K562 (cell line): ENCODE measurements around the gene CYB5R4. TPM values are rescaled to one million over a fixed set of nuclear protein-coding genes. Genes with fewer than 3 reads are reported as not detected.

Experiments
- ARHGAP35 ChIP-seq: fragments of 450-650 bp; IDR thresholded peaks from 2 replicates; pipeline ENCODE4 v1.6.1; 2018; ENCODE audit not compliant: partially characterized antibody
- CREBBP ChIP-seq: IDR thresholded peaks from one replicate; pipeline ENCODE4 v1.6.1; 2012; ENCODE audit warnings: low read depth, mild to moderate bottlenecking, control low read depth, inconsistent platforms, low read length
- DPF2 ChIP-seq: fragments of 450-650 bp; IDR thresholded peaks from 2 replicates; pipeline ENCODE4 v1.6.1; 2016
- LARP7 ChIP-seq: fragments of 450-650 bp; IDR thresholded peaks from 2 replicates; pipeline ENCODE4 v1.6.1; 2016
- MAFF ChIP-seq: IDR thresholded peaks from 2 replicates; pipeline ENCODE4 v1.6.1; 2012; ENCODE audit warnings: low read length, improper control_type of control experiment
- MAZ ChIP-seq, 2 experiments: fragments of 450-650 bp in 1 of 2; sonication (generic) in 1 of 2; formaldehyde crosslinking; IDR thresholded peaks in 1 of 2; conservative IDR thresholded peaks in 1 of 2; 2 replicates each; pipeline versions ENCODE4 v1.4.0 to v1.5.0; 2020; ENCODE audit warnings: mild to moderate bottlenecking in 1 of 2, missing genetic modification reagents in 1 of 2
- NONO ChIP-seq, 2 experiments: fragments of 200-400 bp in 1 of 2; fragments of 450-650 bp in 1 of 2; formaldehyde crosslinking in 1 of 2; IDR thresholded peaks; 2 replicates each; pipeline ENCODE4 v1.6.1; 2017; ENCODE audit warnings: low read depth in 2 of 2, mild to moderate bottlenecking in 2 of 2, moderate library complexity in 2 of 2, low read length in 1 of 2
- PCBP2 ChIP-seq: fragments of 200-400 bp; formaldehyde crosslinking; IDR thresholded peaks from 2 replicates; pipeline ENCODE4 v1.6.1; 2018; ENCODE audit warnings: low read length, low read depth, mild to moderate bottlenecking, moderate library complexity; ENCODE audit not compliant: poor library complexity, severe bottlenecking
- PHTF2 ChIP-seq: fragments of 250-450 bp; sonication (Bioruptor Pico); IDR thresholded peaks from 2 replicates; pipeline ENCODE4 v1.5.0; 2021; ENCODE audit warnings: mild to moderate bottlenecking
- TAL1 ChIP-seq: fragments of 450-650 bp; IDR thresholded peaks from 2 replicates; pipeline ENCODE4 v1.6.1; 2016; ENCODE audit warnings: mild to moderate bottlenecking
- TCFL5 ChIP-seq: fragments of 250-450 bp; sonication (Bioruptor Pico); conservative IDR thresholded peaks from 2 replicates; pipeline ENCODE4 v1.6.1; 2021; ENCODE audit warnings: mild to moderate bottlenecking, moderate library complexity, matching md5 sums
- XRCC3 ChIP-seq: fragments of 450-650 bp; IDR thresholded peaks from 2 replicates; pipeline ENCODE4 v1.6.1; 2017; ENCODE audit warnings: mild to moderate bottlenecking, moderate library complexity
- ZC3H8 ChIP-seq: fragments of 450-650 bp; IDR thresholded peaks from 2 replicates; pipeline ENCODE4 v1.6.1; 2017
- ZNF263 ChIP-seq: sonication (generic); formaldehyde crosslinking; IDR thresholded peaks from 2 replicates; pipeline ENCODE4 v1.8.0; 2022; ENCODE audit warnings: mild to moderate bottlenecking, missing genetic modification reagents, borderline replicate concordance
- ZNF76 ChIP-seq: fragments of 250-450 bp; sonication (Bioruptor Pico); IDR thresholded peaks from 2 replicates; pipeline ENCODE4 v1.4.0; 2020; ENCODE audit warnings: mild to moderate bottlenecking, moderate library complexity, borderline replicate concordance
- polyA plus RNA-seq, 8 experiments: library from polyadenylated mRNA; depleted of rRNA in 4 of 8; stranded (reverse) in 5 of 8; unstranded in 3 of 8; fragments of >200 nt; fragmentation: Nextera tagmentation in 2 of 8; fragmentation: Illumina TruSeq in 1 of 8; extraction: Ambion mirVana in 2 of 8; extraction: Trizol in 1 of 8; gene quantifications; 2 replicates each; pipeline versions ENCODE4 v1.2.1 to v1.2.3, GENCODE V29; 2011 to 2014; ENCODE audit warnings: inconsistent platforms in 1 of 8, missing spikeins in 1 of 8
- total RNA-seq, 7 experiments: library from RNA; depleted of rRNA in 6 of 7; stranded (reverse); fragments of >200 nt in 6 of 7; fragmentation: Illumina TruSeq in 2 of 7; extraction: Trizol in 2 of 7; gene quantifications; 2 replicates each; pipeline versions ENCODE4 v1.2.1 to v1.2.3, GENCODE V29; 2011 to 2021; ENCODE audit warnings: low replicate concordance in 1 of 7
- TF ChIP-seq, protein P1 (sequence below): sonication (generic); formaldehyde crosslinking; IDR thresholded peaks from 2 replicates; pipeline ENCODE4 v1.8.1; 2023; ENCODE audit warnings: missing genetic modification reagents, mild to moderate bottlenecking, borderline replicate concordance
- TF ChIP-seq, protein P2 (sequence below): fragments of 250-450 bp; sonication (Bioruptor Pico); IDR thresholded peaks from 2 replicates; pipeline ENCODE4 v1.6.1; 2021; ENCODE audit warnings: mild to moderate bottlenecking
- TF ChIP-seq, protein P3 (sequence below): sonication (generic); formaldehyde crosslinking; IDR thresholded peaks from 2 replicates; pipeline ENCODE4 v1.8.1; 2023; ENCODE audit warnings: mild to moderate bottlenecking, missing genetic modification reagents
- TF ChIP-seq, protein P4 (sequence below): sonication (generic); formaldehyde crosslinking; IDR thresholded peaks from 2 replicates; pipeline ENCODE4 v1.8.0; 2022; ENCODE audit warnings: mild to moderate bottlenecking, low read depth, missing genetic modification reagents

CYB5R4 gene
- total and polyA plus RNA-seq, 9 of the 15 experiments (the other 6 are each of a cell fraction or from before 2014, with no cell fraction given), result 5.9 to 23.1 (median 19.0) TPM

DNA sequence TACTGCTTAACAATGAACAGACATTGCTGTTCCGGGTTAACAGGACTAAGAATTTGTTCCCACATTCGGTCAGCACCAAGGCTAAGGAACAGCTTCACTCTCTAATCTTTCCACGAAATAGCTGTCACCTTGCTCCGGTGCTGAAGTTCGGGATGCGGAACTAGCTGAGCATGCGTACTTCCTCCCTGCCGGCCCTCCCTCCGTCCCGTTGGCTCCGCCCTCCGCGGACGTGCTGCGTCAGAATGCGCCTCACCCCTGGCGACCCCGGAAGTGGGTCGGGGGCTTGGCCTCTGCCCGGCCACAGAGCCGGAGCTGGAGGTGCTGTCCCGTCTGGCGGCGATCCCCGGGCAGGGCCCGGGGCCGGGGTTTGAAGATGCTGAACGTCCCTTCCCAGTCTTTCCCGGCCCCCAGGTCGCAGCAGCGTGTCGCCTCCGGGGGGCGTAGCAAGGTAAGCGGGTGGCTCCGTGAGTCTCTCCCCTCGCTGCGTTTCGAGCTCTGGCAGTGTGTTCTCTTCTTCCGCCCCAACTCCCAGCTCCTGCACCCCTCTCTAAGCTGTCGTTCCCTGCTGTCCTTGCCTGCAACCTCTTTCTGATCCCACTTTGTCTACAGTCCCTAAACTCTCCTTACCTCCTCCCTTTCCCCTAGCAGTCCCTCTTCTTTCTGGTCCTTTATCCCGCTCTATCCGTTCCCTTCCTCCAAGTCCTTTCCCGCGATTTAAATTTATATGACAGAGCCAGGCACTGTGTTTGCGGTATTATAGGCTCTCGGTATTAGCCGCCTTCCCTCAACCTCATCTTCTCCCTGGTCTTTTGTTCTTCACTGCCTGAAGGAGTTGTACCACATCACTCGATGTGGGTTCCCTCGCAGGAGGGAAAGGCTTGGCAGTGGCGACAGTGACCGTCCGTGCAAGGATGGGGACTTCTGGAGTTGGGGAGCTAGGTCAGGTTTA lies at the start of gene CYB5R4 (continued):
- TF ChIP-seq, protein P1, sequence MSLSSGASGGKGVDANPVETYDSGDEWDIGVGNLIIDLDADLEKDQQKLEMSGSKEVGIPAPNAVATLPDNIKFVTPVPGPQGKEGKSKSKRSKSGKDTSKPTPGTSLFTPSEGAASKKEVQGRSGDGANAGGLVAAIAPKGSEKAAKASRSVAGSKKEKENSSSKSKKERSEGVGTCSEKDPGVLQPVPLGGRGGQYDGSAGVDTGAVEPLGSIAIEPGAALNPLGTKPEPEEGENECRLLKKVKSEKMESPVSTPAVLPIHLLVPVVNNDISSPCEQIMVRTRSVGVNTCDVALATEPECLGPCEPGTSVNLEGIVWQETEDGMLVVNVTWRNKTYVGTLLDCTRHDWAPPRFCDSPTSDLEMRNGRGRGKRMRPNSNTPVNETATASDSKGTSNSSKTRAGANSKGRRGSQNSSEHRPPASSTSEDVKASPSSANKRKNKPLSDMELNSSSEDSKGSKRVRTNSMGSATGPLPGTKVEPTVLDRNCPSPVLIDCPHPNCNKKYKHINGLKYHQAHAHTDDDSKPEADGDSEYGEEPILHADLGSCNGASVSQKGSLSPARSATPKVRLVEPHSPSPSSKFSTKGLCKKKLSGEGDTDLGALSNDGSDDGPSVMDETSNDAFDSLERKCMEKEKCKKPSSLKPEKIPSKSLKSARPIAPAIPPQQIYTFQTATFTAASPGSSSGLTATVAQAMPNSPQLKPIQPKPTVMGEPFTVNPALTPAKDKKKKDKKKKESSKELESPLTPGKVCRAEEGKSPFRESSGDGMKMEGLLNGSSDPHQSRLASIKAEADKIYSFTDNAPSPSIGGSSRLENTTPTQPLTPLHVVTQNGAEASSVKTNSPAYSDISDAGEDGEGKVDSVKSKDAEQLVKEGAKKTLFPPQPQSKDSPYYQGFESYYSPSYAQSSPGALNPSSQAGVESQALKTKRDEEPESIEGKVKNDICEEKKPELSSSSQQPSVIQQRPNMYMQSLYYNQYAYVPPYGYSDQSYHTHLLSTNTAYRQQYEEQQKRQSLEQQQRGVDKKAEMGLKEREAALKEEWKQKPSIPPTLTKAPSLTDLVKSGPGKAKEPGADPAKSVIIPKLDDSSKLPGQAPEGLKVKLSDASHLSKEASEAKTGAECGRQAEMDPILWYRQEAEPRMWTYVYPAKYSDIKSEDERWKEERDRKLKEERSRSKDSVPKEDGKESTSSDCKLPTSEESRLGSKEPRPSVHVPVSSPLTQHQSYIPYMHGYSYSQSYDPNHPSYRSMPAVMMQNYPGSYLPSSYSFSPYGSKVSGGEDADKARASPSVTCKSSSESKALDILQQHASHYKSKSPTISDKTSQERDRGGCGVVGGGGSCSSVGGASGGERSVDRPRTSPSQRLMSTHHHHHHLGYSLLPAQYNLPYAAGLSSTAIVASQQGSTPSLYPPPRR (CRISPR knock-in tag), result no peak; the same call in 1 of the 2 replicates
- TF ChIP-seq MAZ (CRISPR knock-in tag; conservative IDR thresholded peaks at IDR 0.05 in 1 of 2, IDR thresholded peaks at IDR 0.05 in 1 of 2), result peak; percentile 86 to 99
- no peak for TF ChIP-seq MAFF
- TF ChIP-seq CREBBP, result no peak
- peak; percentile 79; the same call in 1 of the 2 replicates for TF ChIP-seq LARP7
- TF ChIP-seq TCFL5, result no peak
- TF ChIP-seq ZNF76 (CRISPR knock-in tag), result no peak
- TF ChIP-seq ZC3H8, result 0 out of 2 replicates have a peak, but pooled peaks have one; percentile 62
- TF ChIP-seq ARHGAP35, result peak; percentile 81
- TF ChIP-seq PHTF2 (CRISPR knock-in tag), result no peak
- peak; percentile 22 for TF ChIP-seq TAL1
- TF ChIP-seq, protein P2, sequence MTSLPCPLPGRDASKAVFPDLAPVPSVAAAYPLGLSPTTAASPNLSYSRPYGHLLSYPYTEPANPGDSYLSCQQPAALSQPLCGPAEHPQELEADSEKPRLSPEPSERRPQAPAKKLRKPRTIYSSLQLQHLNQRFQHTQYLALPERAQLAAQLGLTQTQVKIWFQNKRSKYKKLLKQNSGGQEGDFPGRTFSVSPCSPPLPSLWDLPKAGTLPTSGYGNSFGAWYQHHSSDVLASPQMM (CRISPR knock-in tag), result no peak
- TF ChIP-seq NONO (IDR thresholded peaks at IDR 0.05; ENCODE audit: low read depth in 2 of 2, low read length in 1 of 2), result peak; percentile 22 to 35; a peak in 1 of 4 replicates
- TF ChIP-seq DPF2, result 0 out of 2 replicates have a peak, but pooled peaks have one; percentile 5
- TF ChIP-seq, protein P3, sequence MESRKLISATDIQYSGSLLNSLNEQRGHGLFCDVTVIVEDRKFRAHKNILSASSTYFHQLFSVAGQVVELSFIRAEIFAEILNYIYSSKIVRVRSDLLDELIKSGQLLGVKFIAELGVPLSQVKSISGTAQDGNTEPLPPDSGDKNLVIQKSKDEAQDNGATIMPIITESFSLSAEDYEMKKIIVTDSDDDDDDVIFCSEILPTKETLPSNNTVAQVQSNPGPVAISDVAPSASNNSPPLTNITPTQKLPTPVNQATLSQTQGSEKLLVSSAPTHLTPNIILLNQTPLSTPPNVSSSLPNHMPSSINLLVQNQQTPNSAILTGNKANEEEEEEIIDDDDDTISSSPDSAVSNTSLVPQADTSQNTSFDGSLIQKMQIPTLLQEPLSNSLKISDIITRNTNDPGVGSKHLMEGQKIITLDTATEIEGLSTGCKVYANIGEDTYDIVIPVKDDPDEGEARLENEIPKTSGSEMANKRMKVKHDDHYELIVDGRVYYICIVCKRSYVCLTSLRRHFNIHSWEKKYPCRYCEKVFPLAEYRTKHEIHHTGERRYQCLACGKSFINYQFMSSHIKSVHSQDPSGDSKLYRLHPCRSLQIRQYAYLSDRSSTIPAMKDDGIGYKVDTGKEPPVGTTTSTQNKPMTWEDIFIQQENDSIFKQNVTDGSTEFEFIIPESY, result peak; percentile 91
- peak; percentile 90 for TF ChIP-seq ZNF263 (CRISPR knock-in tag)
- TF ChIP-seq, protein P4, sequence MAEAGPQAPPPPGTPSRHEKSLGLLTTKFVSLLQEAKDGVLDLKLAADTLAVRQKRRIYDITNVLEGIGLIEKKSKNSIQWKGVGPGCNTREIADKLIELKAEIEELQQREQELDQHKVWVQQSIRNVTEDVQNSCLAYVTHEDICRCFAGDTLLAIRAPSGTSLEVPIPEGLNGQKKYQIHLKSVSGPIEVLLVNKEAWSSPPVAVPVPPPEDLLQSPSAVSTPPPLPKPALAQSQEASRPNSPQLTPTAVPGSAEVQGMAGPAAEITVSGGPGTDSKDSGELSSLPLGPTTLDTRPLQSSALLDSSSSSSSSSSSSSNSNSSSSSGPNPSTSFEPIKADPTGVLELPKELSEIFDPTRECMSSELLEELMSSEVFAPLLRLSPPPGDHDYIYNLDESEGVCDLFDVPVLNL, result peak; percentile 92
- no peak for TF ChIP-seq XRCC3
- TF ChIP-seq PCBP2, result no peak
